DND-41 (cell line): ENCODE results near the gene MOBP.

Source experiments
- ATAC-seq: fragments of 200-7000 bp; cut with Tn5 transposase; 3 replicates; pipeline ENCODE4 v1.9.1; 2021; ENCODE audit warnings: low read depth; ENCODE audit not compliant: insufficient read depth
- DNase-seq: peaks from one replicate; pipeline ENCODE4 v3.0.0-alpha.2; 2020
- H2AFZ ChIP-seq: 2 replicates; pipeline ENCODE4 v1.6.0; 2012; ENCODE audit warnings: low read depth, low read length
- H3K27ac ChIP-seq: 2 replicates; pipeline ENCODE4 v1.5.1; 2012; ENCODE audit warnings: low read length, inconsistent platforms
- H3K27me3 ChIP-seq: fragments of 200-600 bp; sonication (generic); 2 replicates; pipeline ENCODE4 v1.6.0; 2012; ENCODE audit warnings: low read length, mild to moderate bottlenecking, inconsistent platforms; ENCODE audit not compliant: insufficient read depth, poor library complexity
- H3K36me3 ChIP-seq: 2 replicates; pipeline ENCODE4 v1.5.1; 2012; ENCODE audit warnings: low read length, inconsistent platforms; ENCODE audit not compliant: insufficient read depth
- H3K4me1 ChIP-seq: 2 replicates; pipeline ENCODE4 v1.5.1; 2012; ENCODE audit warnings: mild to moderate bottlenecking, low read length; ENCODE audit not compliant: insufficient read depth
- H3K4me2 ChIP-seq: 2 replicates; pipeline ENCODE4 v1.6.0; 2012; ENCODE audit warnings: mild to moderate bottlenecking, moderate library complexity, low read length, inconsistent platforms; ENCODE audit not compliant: insufficient read depth
- H3K4me3 ChIP-seq, 2 experiments: fragments of 200-600 bp in 1 of 2; shearing (Covaris generic) in 1 of 2; 2 replicates each; pipeline ENCODE4 v1.5.1; 2012 to 2016; ENCODE audit warnings: inconsistent platforms in 2 of 2, low read length in 2 of 2, mild to moderate bottlenecking in 2 of 2, low read depth in 1 of 2, moderate library complexity in 1 of 2
- H3K79me2 ChIP-seq: 2 replicates; pipeline ENCODE4 v1.6.0; 2012; ENCODE audit warnings: low read length, inconsistent platforms; ENCODE audit not compliant: insufficient read depth
- H3K9ac ChIP-seq: 2 replicates; pipeline ENCODE4 v1.6.0; 2012; ENCODE audit warnings: low read depth, mild to moderate bottlenecking, inconsistent platforms, low read length, moderate library complexity
- H3K9me3 ChIP-seq: 2 replicates; pipeline ENCODE4 v1.5.1; 2012; ENCODE audit warnings: low read length, moderate library complexity, mild to moderate bottlenecking, inconsistent platforms; ENCODE audit not compliant: insufficient read depth, severe bottlenecking
- H4K20me1 ChIP-seq: 2 replicates; pipeline ENCODE4 v1.6.0; 2012; ENCODE audit warnings: low read length; ENCODE audit not compliant: insufficient read depth
- EZH2 ChIP-seq: IDR thresholded peaks from 3 replicates; pipeline ENCODE4 v1.6.1; 2012; ENCODE audit warnings: borderline replicate concordance, low read depth, mild to moderate bottlenecking, moderate library complexity, low read length, inconsistent platforms; ENCODE audit not compliant: severe bottlenecking
- TF ChIP-seq, protein P1 (sequence below): IDR thresholded peaks from 2 replicates; pipeline ENCODE4 v1.5.1; 2012; ENCODE audit warnings: borderline replicate concordance, low read length, moderate library complexity, mild to moderate bottlenecking; ENCODE audit not compliant: poor library complexity, severe bottlenecking; ENCODE audit errors: extremely low read depth

MOBP gene

DNA sequence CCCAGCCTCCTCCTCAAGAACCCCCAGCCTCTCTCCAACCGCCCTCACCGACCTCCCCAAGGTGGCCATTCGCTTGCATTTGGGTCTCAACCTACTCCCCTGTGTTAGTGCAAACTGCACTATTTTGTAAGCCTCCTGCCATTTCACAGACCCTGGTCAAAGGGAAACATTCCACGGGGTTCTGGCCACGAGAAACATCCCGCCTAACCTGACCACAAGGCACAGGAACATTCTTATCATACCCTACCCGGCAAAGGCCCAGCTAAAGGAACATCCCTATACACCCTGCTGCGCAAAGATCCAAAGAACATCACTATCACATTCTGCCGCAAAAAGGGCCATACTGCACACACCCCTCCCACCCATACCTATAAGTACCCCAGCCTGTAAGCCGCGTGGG lies 38.0 kb upstream of the MOBP start:
- no peak for DNase-seq
- Histone ChIP-seq H3K27me3 (no peaks in the 10 kb centered on the region), H3K9ac (no peak overlapping the region), H2AFZ (no peak overlapping the region), H3K79me2 (no peaks in the 10 kb centered on the region), H3K4me2 (no peak overlapping the region), H4K20me1 (no peaks in the 10 kb centered on the region), H3K36me3 (no peaks in the 10 kb centered on the region), H3K4me1 (no peaks in the 10 kb centered on the region), H3K27ac (no peak overlapping the region), H3K4me3 (no peak overlapping the region), H3K9me3 (no peaks in the 10 kb centered on the region)
- ATAC-seq, result no peak
- TF ChIP-seq, protein P1, sequence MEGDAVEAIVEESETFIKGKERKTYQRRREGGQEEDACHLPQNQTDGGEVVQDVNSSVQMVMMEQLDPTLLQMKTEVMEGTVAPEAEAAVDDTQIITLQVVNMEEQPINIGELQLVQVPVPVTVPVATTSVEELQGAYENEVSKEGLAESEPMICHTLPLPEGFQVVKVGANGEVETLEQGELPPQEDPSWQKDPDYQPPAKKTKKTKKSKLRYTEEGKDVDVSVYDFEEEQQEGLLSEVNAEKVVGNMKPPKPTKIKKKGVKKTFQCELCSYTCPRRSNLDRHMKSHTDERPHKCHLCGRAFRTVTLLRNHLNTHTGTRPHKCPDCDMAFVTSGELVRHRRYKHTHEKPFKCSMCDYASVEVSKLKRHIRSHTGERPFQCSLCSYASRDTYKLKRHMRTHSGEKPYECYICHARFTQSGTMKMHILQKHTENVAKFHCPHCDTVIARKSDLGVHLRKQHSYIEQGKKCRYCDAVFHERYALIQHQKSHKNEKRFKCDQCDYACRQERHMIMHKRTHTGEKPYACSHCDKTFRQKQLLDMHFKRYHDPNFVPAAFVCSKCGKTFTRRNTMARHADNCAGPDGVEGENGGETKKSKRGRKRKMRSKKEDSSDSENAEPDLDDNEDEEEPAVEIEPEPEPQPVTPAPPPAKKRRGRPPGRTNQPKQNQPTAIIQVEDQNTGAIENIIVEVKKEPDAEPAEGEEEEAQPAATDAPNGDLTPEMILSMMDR, result no peak
- no peak for TF ChIP-seq EZH2

DNA sequence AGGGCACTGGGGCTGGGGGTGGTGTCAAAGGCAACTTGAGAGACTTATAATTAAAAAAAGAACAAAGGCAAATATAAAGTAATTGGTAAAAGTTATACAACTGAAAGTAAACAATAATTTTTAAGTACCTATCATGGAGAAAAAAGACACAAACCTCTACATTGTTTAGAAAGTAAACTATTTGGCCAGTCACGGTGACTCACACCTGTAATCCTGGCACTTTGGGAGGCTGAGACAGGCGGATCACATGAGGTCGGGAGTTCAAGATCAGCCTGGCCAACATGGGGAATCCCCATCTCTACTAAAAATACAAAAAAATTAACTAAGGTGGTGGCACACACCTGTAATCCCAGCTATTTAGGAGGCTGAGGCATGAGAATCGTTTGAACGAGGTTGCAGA lies 35.1 kb upstream of the MOBP start:
- no peaks in the 10 kb centered on the region for H4K20me1 ChIP-seq
- no peak for ATAC-seq
- H3K9ac ChIP-seq, result no peak overlapping the region
- no peaks in the 10 kb centered on the region for H3K79me2 ChIP-seq
- H3K9me3 ChIP-seq, result no peaks in the 10 kb centered on the region
- no peak for DNase-seq
- TF ChIP-seq EZH2, result no peak
- TF ChIP-seq, protein P1, result no peak
- H3K27me3 ChIP-seq, result no peaks in the 10 kb centered on the region
- H3K4me2 ChIP-seq, result no peak overlapping the region
- no peak overlapping the region for H3K4me3 ChIP-seq
- H3K4me1 ChIP-seq, result no peaks in the 10 kb centered on the region
- no peak overlapping the region for H2AFZ ChIP-seq
- H3K36me3 ChIP-seq, result no peaks in the 10 kb centered on the region
- no peak overlapping the region for H3K27ac ChIP-seq

DNA sequence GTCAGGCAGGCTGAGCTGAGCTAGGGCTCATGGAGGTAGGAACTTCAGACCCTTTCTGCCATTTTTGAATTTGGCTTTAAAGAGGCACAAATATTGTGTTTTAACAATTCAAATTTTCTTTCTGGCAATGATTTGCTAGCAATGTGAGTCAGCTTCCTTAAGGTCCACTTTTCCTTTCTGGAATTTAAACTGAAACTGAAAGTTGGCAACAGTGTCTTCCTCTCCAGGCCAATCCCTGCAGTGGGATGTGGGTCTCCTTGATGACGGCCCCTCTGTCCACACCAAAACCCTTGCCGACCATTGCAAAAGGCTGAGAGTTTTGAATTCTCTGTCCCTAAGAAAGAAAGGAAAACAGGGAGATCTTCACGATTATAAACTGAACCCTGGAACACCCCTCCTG lies 33.8 kb upstream of the MOBP start:
- DNase-seq (no peak), ATAC-seq (no peak)
- Histone ChIP-seq H3K9me3 (no peaks in the 10 kb centered on the region), H3K4me1 (no peaks in the 10 kb centered on the region), H3K27ac (no peak overlapping the region), H3K36me3 (no peaks in the 10 kb centered on the region), H4K20me1 (no peaks in the 10 kb centered on the region), H3K4me3 (no peak overlapping the region), H3K4me2 (no peak overlapping the region), H3K27me3 (no peaks in the 10 kb centered on the region), H3K9ac (no peak overlapping the region), H2AFZ (no peak overlapping the region), H3K79me2 (no peaks in the 10 kb centered on the region)
- TF ChIP-seq, protein P1, result no peak
- TF ChIP-seq EZH2, result no peak

DNA sequence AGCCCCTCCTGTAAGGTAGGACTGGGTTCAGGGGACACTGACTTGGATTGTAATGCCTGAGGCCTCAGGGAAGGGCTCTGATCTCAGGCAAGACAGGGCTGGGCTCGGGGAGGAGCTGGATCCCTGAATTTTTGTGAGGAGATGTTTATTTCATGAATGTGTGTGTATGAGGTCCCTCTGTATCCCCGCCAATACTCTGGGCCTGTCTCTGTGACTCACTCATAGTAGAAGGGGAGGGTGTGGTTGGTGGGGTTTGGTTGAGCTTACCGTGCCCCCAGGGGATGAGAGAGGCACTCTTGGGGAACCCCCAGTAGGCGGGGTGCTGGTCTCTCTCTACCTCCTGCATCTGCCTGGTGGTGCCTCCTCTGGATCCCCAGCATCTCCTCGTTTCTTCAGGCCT lies 32.9 kb upstream of the MOBP start:
- no peak overlapping the region for H3K27ac ChIP-seq
- TF ChIP-seq EZH2, result no peak
- TF ChIP-seq, protein P1, result no peak
- H3K79me2 ChIP-seq, result no peaks in the 10 kb centered on the region
- H3K27me3 ChIP-seq, result no peaks in the 10 kb centered on the region
- ATAC-seq (no peak), DNase-seq (no peak)
- no peak overlapping the region for H3K4me2 ChIP-seq
- no peaks in the 10 kb centered on the region for H3K9me3 ChIP-seq
- no peak overlapping the region for H3K4me3 ChIP-seq
- H2AFZ ChIP-seq, result no peak overlapping the region
- H3K9ac ChIP-seq, result no peak overlapping the region
- H3K4me1 ChIP-seq, result no peaks in the 10 kb centered on the region
- H3K36me3 ChIP-seq, result no peaks in the 10 kb centered on the region
- H4K20me1 ChIP-seq, result no peaks in the 10 kb centered on the region
